Ascending aorta (tissue), 2 donors: ENCODE results near the gene TMEM181. TPM values are rescaled to one million over a fixed set of nuclear protein-coding genes. Genes with fewer than 3 reads are reported as not detected.

Experiments used
- DNase-seq, 2 donors: peaks; one replicate each; pipeline ENCODE4 v3.0.0-alpha.2; 2019; ENCODE audit warnings: low spot score in 2 of 2
- H3K27ac ChIP-seq, 2 donors: fragments of 200-600 bp; sonication (generic); one replicate each; pipeline ENCODE4 v1.5.1; 2016 to 2017; ENCODE audit warnings: mild to moderate bottlenecking in 1 of 2
- H3K27me3 ChIP-seq: fragments of 200-600 bp; sonication (generic); one replicate; pipeline ENCODE4 v1.5.1; 2017
- H3K36me3 ChIP-seq, 2 donors: fragments of 200-600 bp; sonication (generic); one replicate each; pipeline ENCODE4 v1.5.1; 2016
- H3K4me1 ChIP-seq, 2 donors: fragments of 200-600 bp; sonication (generic); one replicate each; pipeline ENCODE4 v1.5.1; 2016 to 2017; ENCODE audit warnings: mild to moderate bottlenecking in 1 of 2
- H3K4me3 ChIP-seq, 2 donors: fragments of 200-600 bp; sonication (generic); one replicate each; pipeline ENCODE4 v1.5.1; 2016 to 2017; ENCODE audit warnings: mild to moderate bottlenecking in 1 of 2
- H3K9me3 ChIP-seq, 2 donors: fragments of 200-600 bp; sonication (generic); one replicate each; pipeline ENCODE4 v1.5.1; 2016
- intact Hi-C: fragments of 100-400 bp; cut with DNase I; formaldehyde crosslinking; loops from one replicate; pipeline ENCODE4 v1.15.1; 2023
- total RNA-seq: library from RNA; depleted of rRNA; stranded (reverse); fragments of >200 nt; gene quantifications from one replicate; pipeline ENCODE4 v1.1.0, GENCODE V29; 2016
- TF ChIP-seq, protein P1 (sequence below), 3 experiments: fragments of 200-600 bp in 2 of 3; fragments of 450-650 bp in 1 of 3; sonication (generic) in 2 of 3; IDR thresholded peaks; one replicate each; pipeline ENCODE4 v1.5.1; 2016 to 2019; ENCODE audit warnings: antibody characterized with exemption in 3 of 3, mild to moderate bottlenecking in 1 of 3, moderate library complexity in 1 of 3

TMEM181 gene
- total RNA-seq, 1 donor from 2014 or later, result 16.3 TPM

DNA sequence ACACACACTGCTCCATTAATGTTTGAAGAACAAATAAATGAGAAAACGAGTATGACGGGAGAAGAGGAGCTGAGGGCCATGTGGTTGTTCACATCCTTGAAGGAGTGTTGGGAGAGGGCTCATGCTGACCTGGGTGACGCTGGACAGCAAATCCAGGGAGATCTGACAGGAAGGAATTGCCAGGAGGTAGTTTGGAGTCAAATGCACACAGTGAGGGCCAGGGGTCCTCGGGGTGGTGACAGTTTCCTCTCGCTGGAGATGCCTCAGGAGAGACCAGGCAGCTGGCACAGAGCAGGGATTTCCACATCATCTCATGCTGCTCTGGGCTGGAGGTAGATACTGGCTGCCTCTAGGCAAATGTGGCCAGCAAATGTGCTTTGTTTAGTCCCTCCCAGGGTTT, 2.0 kb upstream of the TMEM181 start:
- H3K27ac ChIP-seq, result no peak overlapping the region
- H3K4me3 ChIP-seq, result no peak overlapping the region
- H3K36me3 ChIP-seq, result no peaks in the 10 kb centered on the region
- H3K4me1 ChIP-seq, result peaks cover 7 to 10% of the 10 kb centered on the region in 2 donors
- DNase-seq, result peak in 1 of 2 donors; percentile 49
- no peaks in the 10 kb centered on the region for H3K27me3 ChIP-seq
- TF ChIP-seq, protein P1, sequence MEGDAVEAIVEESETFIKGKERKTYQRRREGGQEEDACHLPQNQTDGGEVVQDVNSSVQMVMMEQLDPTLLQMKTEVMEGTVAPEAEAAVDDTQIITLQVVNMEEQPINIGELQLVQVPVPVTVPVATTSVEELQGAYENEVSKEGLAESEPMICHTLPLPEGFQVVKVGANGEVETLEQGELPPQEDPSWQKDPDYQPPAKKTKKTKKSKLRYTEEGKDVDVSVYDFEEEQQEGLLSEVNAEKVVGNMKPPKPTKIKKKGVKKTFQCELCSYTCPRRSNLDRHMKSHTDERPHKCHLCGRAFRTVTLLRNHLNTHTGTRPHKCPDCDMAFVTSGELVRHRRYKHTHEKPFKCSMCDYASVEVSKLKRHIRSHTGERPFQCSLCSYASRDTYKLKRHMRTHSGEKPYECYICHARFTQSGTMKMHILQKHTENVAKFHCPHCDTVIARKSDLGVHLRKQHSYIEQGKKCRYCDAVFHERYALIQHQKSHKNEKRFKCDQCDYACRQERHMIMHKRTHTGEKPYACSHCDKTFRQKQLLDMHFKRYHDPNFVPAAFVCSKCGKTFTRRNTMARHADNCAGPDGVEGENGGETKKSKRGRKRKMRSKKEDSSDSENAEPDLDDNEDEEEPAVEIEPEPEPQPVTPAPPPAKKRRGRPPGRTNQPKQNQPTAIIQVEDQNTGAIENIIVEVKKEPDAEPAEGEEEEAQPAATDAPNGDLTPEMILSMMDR (IDR thresholded peaks at IDR 0.05), result no peak
- intact Hi-C loops, result no loop called here
- no peaks in the 10 kb centered on the region for H3K9me3 ChIP-seq

DNA sequence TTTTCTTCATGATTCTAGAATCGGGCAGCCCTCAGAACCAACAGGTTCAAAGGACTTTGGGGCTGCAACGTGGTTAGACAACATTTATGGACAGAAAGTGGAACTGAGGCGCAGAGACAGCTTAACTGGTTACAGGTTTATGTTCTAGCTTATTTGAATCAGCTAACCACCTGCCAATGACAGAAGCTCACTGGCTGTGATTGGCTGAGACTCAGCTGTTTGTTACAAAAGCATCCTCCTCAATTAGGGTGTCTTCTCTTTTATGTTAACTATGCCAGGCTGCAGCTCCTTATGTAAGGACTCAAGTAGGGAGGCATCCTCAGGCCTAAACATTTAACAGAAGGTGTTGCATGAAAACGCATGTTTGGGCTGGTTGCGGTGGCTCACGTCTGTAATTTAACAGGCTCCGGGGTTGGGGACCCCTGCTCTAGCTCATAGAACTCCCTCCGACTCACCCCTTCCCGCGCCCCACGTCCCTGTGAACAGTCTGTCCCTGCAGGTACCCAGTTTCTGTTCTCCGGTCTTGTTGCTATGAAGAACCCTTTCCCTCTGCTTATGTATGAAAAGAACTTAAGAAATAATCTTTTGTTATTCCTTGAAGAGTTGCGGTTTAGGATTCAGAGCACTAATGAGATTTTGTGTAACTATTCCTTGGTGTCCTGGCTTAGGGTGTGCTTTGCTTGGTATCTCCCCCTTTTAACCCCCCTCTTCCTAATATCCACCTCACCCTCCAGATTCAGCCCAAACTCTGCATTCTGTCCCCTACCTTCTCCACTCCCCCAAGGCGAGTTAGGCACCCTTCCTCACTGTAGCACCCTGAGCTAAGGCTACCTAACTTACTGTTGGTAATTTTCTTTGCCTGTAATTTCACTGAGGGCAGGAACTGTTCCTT, 1.2 kb upstream of the TMEM181 start:
- H3K4me1 ChIP-seq, result peaks cover 7 to 10% of the 10 kb centered on the region in 2 donors
- DNase-seq, result peak in 1 of 2 donors; percentile 52
- no peak overlapping the region for H3K27ac ChIP-seq
- TF ChIP-seq, protein P1 (IDR thresholded peaks at IDR 0.05), result no peak
- H3K27me3 ChIP-seq, result no peaks in the 10 kb centered on the region
- intact Hi-C loops, result no loop called here
- H3K36me3 ChIP-seq, result no peaks in the 10 kb centered on the region
- no peaks in the 10 kb centered on the region for H3K9me3 ChIP-seq
- peak overlapping the region in 1 of 2 donors; percentile 97 for H3K4me3 ChIP-seq

DNA sequence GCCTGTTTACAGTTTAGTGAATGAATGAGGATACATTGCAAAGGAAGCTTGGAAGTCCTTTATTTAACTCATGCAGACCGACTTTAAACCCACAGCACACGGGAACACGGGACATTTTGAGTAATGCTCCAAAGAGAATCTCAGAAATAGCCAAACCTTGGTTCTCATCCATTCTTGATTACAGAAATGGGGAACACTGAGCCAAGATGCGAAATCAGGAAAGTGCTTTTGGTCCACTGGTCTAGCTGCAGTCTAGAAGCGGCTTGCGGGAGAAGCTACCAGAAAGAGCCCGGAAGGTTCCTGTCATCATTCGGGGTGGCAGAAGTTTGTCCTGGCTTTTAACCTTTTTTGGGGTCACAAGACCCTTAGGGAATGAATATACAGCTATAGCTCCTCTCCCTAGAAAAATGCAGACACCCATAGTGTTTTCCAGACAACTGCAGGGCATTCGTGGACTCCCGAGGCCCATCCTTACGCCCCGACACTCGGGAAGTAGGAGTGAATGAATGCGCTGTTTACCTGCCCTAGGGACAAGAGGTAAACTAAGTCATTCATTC, 475 bp upstream of the TMEM181 start:
- H3K36me3 ChIP-seq, result no peaks in the 10 kb centered on the region
- no peak for DNase-seq
- H3K4me3 ChIP-seq, result peak overlapping the region; percentile 79 to 97
- H3K4me1 ChIP-seq, result peaks cover 7 to 10% of the 10 kb centered on the region in 2 donors
- H3K27ac ChIP-seq, result peak overlapping the region; percentile 91 to 93
- H3K9me3 ChIP-seq, result no peaks in the 10 kb centered on the region
- intact Hi-C loops, result no loop called here
- no peaks in the 10 kb centered on the region for H3K27me3 ChIP-seq
- TF ChIP-seq, protein P1 (IDR thresholded peaks at IDR 0.05), result no peak

DNA sequence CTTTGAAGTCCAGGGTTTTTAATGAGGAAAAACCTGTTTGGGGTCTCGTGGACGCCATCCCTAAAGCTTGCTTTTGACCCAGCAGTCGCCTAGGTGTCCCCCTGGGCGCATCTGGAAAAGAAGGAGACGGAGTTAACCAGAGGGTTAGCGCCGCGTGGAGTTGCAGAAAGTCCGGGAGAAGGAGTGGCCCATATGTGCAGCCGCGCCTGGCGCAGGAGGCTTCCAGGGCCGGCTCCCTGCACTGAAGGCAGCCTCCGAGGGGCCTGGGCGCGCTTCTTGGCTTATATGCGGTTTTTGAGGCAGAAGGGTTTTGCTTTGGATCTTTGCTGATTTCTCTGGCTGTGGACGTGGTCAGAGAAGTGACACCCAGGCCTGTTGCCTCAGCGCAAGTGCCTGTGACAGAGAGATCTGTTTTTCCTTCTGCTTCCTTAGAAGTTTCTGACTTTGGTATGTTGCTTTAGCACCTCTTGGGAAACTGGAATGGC, 987 bp downstream of the TMEM181 start:
- Histone ChIP-seq H3K36me3 (no peaks in the 10 kb centered on the region), H3K27me3 (no peaks in the 10 kb centered on the region), H3K4me3 (peak overlapping the region; percentile 79 to 97), H3K9me3 (no peaks in the 10 kb centered on the region), H3K4me1 (peaks cover 7 to 10% of the 10 kb centered on the region in 2 donors), H3K27ac (peak overlapping the region; percentile 91 to 93)
- DNase-seq, result peak in 1 of 2 donors; percentile 63
- intact Hi-C loops, result loop anchor here (2.0 to 10.0 kb wide), 4 partner anchors 66 to 330 kb away; partner anchors contain the start of gene EZR
- TF ChIP-seq, protein P1 (IDR thresholded peaks at IDR 0.05), result no peak

DNA sequence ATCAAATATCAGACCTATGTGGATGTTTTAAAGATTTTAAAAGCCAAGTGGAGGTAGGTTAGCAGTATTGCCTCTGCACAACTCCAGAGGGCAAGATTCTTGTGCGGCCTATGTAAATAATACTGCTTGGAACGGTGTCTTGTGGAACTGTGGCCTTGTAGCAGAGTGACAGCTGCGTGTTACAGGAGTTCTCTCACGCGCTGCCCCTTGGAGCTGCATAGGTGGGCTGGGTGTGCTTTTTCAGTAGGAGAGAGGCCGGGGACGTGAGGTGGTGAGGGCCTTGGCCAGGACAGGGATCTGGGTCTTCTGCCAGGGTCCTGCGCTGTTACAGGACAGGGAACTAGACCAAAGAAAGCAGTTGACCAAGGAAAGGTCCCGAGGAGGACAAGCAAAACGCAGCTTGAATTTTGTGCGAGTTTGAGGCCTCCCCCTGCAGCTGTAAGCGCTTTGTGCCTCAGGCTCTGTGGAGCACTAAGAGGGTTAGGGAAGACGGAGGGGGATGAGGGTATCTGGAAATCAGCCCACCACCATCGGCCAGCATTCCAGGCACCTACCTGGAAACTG, 1.5 kb downstream of the TMEM181 start:
- Histone ChIP-seq H3K4me1 (peaks cover 7 to 10% of the 10 kb centered on the region in 2 donors), H3K36me3 (no peaks in the 10 kb centered on the region), H3K27ac (peak overlapping the region in 1 of 2 donors; percentile 93), H3K9me3 (no peaks in the 10 kb centered on the region), H3K4me3 (peak overlapping the region; percentile 79 to 97), H3K27me3 (no peaks in the 10 kb centered on the region)
- intact Hi-C loops, result loop anchor here (2.0 to 10.0 kb wide), 4 partner anchors 66 to 331 kb away; partner anchors contain the start of gene EZR
- DNase-seq, result peak in 1 of 2 donors; percentile 56
- TF ChIP-seq, protein P1 (IDR thresholded peaks at IDR 0.05), result no peak
